Endothelial cell of umbilical vein (primary cell): ENCODE results near the gene RRH. TPM values are rescaled to one million over a fixed set of nuclear protein-coding genes. Genes with fewer than 3 reads are reported as not detected.

Source experiments
- BruUV-seq: library from RNA; stranded (reverse); fragments of 400-500 nt; replicated peaks from 2 replicates; lab custom pipeline; 2021; lab: Mats Ljungman, UMichigan
- CTCF ChIA-PET: fragments of 300-600, 350-600 bp; sonication (Branson Sonifier 250); formaldehyde crosslinking; loops from one replicate; lab custom pipeline; 2021; ENCODE audit warnings: antibody characterized with exemption, inconsistent platforms; lab: Charles Lee
- POLR2A ChIA-PET: fragments of 300-600, 350-600 bp; sonication (Branson Sonifier 250); formaldehyde crosslinking; loops from one replicate; lab custom pipeline; 2021; ENCODE audit warnings: antibody characterized with exemption, inconsistent platforms; lab: Charles Lee
- DNase-seq: peaks from one replicate; pipeline ENCODE4 v3.0.0-alpha.2; 2011; ENCODE audit warnings: low read depth, low spot score
- FAIRE-seq: peaks from 2 replicates; lab custom pipeline; 2011; peaks lifted over from hg19 to GRCh38; lab: Jason Lieb, UNC
- H2AFZ ChIP-seq: 2 replicates; pipeline ENCODE4 v1.6.0; 2012; ENCODE audit warnings: low read depth, low read length, control low read depth, inconsistent platforms
- H3K27ac ChIP-seq: 2 replicates; pipeline ENCODE4 v1.5.1; 2011; ENCODE audit warnings: low read depth, mild to moderate bottlenecking, control low read depth, low read length, moderate library complexity; ENCODE audit not compliant: insufficient read depth
- H3K27me3 ChIP-seq, 2 experiments: 2 replicates each; pipeline versions ENCODE4 v1.6.0 to v1.6.1; 2011; ENCODE audit warnings: low read length in 2 of 2, mixed read lengths in 1 of 2; ENCODE audit not compliant: control insufficient read depth in 2 of 2, insufficient read depth in 2 of 2
- H3K36me3 ChIP-seq, 2 experiments: 2 replicates in 1 of 2; 3 replicates in 1 of 2; pipeline ENCODE4 v1.5.1; 2011; ENCODE audit warnings: low read length in 2 of 2, mild to moderate bottlenecking in 1 of 2, moderate library complexity in 1 of 2; ENCODE audit not compliant: control insufficient read depth in 2 of 2, insufficient read depth in 2 of 2; ENCODE audit errors: extremely low read depth in 1 of 2
- H3K4me1 ChIP-seq: 3 replicates; pipeline ENCODE4 v1.5.1; 2011; ENCODE audit warnings: mild to moderate bottlenecking, low read length; ENCODE audit not compliant: control insufficient read depth, insufficient read depth; ENCODE audit errors: extremely low read depth
- H3K4me2 ChIP-seq: 2 replicates; pipeline ENCODE4 v1.6.1; 2011; ENCODE audit warnings: low read length, control low read depth, mixed read lengths; ENCODE audit not compliant: insufficient read depth
- H3K4me3 ChIP-seq, 3 experiments: fragments of 200-600 bp in 1 of 3; sonication (generic), shearing (Covaris generic) in 1 of 3; replicated peaks in 1 of 3; 2 replicates each; pipeline ENCODE4 v1.5.1; 2011 to 2016; ENCODE audit warnings: control low read depth in 3 of 3, low read length in 3 of 3, mild to moderate bottlenecking in 2 of 3, inconsistent platforms in 1 of 3, low read depth in 1 of 3, moderate library complexity in 1 of 3; ENCODE audit not compliant: insufficient read depth in 1 of 3
- H3K79me2 ChIP-seq: 2 replicates; pipeline ENCODE4 v1.6.0; 2012; ENCODE audit warnings: low read length, inconsistent platforms; ENCODE audit not compliant: control insufficient read depth, insufficient read depth
- H3K9ac ChIP-seq: replicated peaks from 2 replicates; pipeline ENCODE3; 2011; ENCODE audit warnings: low read length, control low read depth; ENCODE audit not compliant: insufficient read depth; ENCODE audit errors: extremely low read depth
- H3K9me1 ChIP-seq: replicated peaks from 3 replicates; pipeline ENCODE4 v1.6.0; 2011; ENCODE audit warnings: mild to moderate bottlenecking, low read length; ENCODE audit not compliant: control insufficient read depth, insufficient read depth; ENCODE audit errors: extremely low read depth
- H3K9me3 ChIP-seq: replicated peaks from 2 replicates; pipeline ENCODE4 v1.5.1; 2012; ENCODE audit warnings: low read length, inconsistent platforms; ENCODE audit not compliant: control insufficient read depth, insufficient read depth
- H4K20me1 ChIP-seq: replicated peaks from 2 replicates; pipeline ENCODE3; 2011; ENCODE audit warnings: mild to moderate bottlenecking, low read length; ENCODE audit not compliant: control insufficient read depth, insufficient read depth; ENCODE audit errors: extremely low read depth
- EZH2 ChIP-seq: IDR thresholded peaks from 2 replicates; pipeline ENCODE4 v1.6.1; 2012; ENCODE audit warnings: borderline replicate concordance, low read depth, mild to moderate bottlenecking, moderate library complexity, low read length, inconsistent platforms; ENCODE audit not compliant: severe bottlenecking
- FOS ChIP-seq: IDR thresholded peaks from 2 replicates; pipeline ENCODE4 v1.6.1; 2011; ENCODE audit warnings: mild to moderate bottlenecking, low read length, moderate library complexity, borderline replicate concordance; ENCODE audit not compliant: insufficient read depth
- GATA2 ChIP-seq: IDR thresholded peaks from 2 replicates; pipeline ENCODE4 v1.7.0; 2011; ENCODE audit warnings: low read depth, mild to moderate bottlenecking, moderate library complexity, mixed read lengths, low read length; ENCODE audit not compliant: insufficient read length, insufficient read depth
- JUN ChIP-seq: IDR thresholded peaks from 2 replicates; pipeline ENCODE4 v1.6.1; 2011; ENCODE audit warnings: borderline replicate concordance, low read depth; ENCODE audit not compliant: insufficient read length, insufficient read depth
- MYC ChIP-seq: IDR thresholded peaks from one replicate; pipeline ENCODE4 v1.6.1; 2011; ENCODE audit warnings: mild to moderate bottlenecking, low read depth, low read length
- POLR2A ChIP-seq: IDR thresholded peaks from 2 replicates; pipeline ENCODE4 v1.6.1; 2012; ENCODE audit warnings: low read depth, mild to moderate bottlenecking, control low read depth, low read length
- POLR2AphosphoS5 ChIP-seq: IDR thresholded peaks from 2 replicates; pipeline ENCODE4 v1.6.1; 2012; ENCODE audit warnings: low read depth, mild to moderate bottlenecking, control low read depth, low read length, moderate library complexity; ENCODE audit not compliant: insufficient read depth
- dilution Hi-C: fragments of 300-500 bp; cut with MboI; formaldehyde crosslinking; loops from one replicate; pipeline ENCODE4 v1.15.0; 2019; ENCODE audit warnings: low sequenced_read_pairs; ENCODE audit not compliant: extremely low pct_ligation_motif_present
- intact Hi-C: fragments of 100-400 bp; cut with micrococcal nuclease; formaldehyde crosslinking; loops from one replicate; pipeline ENCODE4 v1.10.0; 2022
- polyA plus RNA-seq, 4 experiments: library from polyadenylated mRNA; depleted of rRNA in 3 of 4; stranded (reverse) in 3 of 4; unstranded in 1 of 4; fragments of >200 nt; gene quantifications; 2 replicates each; pipeline versions ENCODE4 v1.2.1 to v1.2.3, GENCODE V29; 2011 to 2012; ENCODE audit warnings: missing spikeins in 1 of 4
- total RNA-seq: library from RNA; stranded (reverse); gene quantifications from 2 replicates; pipeline ENCODE4 v1.2.3, GENCODE V29; 2021
- TF ChIP-seq, protein P1 (sequence below): IDR thresholded peaks from 2 replicates; pipeline ENCODE4 v1.6.1; 2011; ENCODE audit not compliant: insufficient read depth, insufficient read length
- TF ChIP-seq, protein P2 (sequence below), 2 donors: IDR thresholded peaks; 1 replicate in 1 of 2; 2 replicates in 1 of 2; pipeline ENCODE4 v1.5.1; 2011; ENCODE audit warnings: low read length in 2 of 2, mild to moderate bottlenecking in 2 of 2, moderate library complexity in 2 of 2, control low read depth in 1 of 2, inconsistent platforms in 1 of 2, low read depth in 1 of 2; ENCODE audit not compliant: insufficient read depth in 1 of 2; ENCODE audit errors: extremely low read depth in 1 of 2

RRH gene
- total and polyA plus RNA-seq, 2 donors (not counting 3 experiments of a cell fraction or from before 2014, with no cell fraction given): 0.11 to 0.31 TPM

DNA sequence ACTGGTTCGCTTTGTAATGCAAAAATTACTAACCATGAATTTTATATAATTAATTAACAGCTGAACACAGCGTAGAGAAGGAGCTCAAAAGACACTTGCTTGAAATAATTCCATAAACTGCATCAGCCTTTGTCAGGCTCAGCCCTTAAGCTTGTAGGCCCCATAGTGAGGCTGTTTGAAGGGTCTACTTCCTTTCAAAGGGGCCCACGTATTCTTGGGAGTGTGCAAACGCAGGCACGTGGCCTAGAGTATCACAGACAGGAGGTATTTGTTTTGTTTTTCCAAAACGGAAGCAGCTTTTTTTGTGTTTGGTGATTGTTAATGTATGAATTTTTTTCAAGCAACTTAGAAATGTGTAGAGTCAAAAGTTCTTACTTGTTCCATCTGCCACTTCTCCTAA, 59.3 kb downstream of the RRH start:
- Histone ChIP-seq H3K27me3 (no peaks in the 10 kb centered on the region), H4K20me1 (no peaks in the 10 kb centered on the region), H3K27ac (no peak overlapping the region), H3K79me2 (no peaks in the 10 kb centered on the region), H3K9ac (no peak overlapping the region), H3K36me3 (no peaks in the 10 kb centered on the region), H2AFZ (peak overlapping the region; percentile 57), H3K9me3 (no peaks in the 10 kb centered on the region), H3K4me2 (no peak overlapping the region), H3K9me1 (no peaks in the 10 kb centered on the region), H3K4me1 (no peaks in the 10 kb centered on the region), H3K4me3 (no peak overlapping the region)
- CTCF ChIA-PET: no interaction called here
- TF ChIP-seq POLR2AphosphoS5 (no peak), JUN (no peak), GATA2 (no peak), FOS (no peak), EZH2 (no peak), POLR2A (no peak), MYC (no peak)
- TF ChIP-seq, protein P1, sequence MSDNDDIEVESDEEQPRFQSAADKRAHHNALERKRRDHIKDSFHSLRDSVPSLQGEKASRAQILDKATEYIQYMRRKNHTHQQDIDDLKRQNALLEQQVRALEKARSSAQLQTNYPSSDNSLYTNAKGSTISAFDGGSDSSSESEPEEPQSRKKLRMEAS: no peak
- TF ChIP-seq, protein P2, sequence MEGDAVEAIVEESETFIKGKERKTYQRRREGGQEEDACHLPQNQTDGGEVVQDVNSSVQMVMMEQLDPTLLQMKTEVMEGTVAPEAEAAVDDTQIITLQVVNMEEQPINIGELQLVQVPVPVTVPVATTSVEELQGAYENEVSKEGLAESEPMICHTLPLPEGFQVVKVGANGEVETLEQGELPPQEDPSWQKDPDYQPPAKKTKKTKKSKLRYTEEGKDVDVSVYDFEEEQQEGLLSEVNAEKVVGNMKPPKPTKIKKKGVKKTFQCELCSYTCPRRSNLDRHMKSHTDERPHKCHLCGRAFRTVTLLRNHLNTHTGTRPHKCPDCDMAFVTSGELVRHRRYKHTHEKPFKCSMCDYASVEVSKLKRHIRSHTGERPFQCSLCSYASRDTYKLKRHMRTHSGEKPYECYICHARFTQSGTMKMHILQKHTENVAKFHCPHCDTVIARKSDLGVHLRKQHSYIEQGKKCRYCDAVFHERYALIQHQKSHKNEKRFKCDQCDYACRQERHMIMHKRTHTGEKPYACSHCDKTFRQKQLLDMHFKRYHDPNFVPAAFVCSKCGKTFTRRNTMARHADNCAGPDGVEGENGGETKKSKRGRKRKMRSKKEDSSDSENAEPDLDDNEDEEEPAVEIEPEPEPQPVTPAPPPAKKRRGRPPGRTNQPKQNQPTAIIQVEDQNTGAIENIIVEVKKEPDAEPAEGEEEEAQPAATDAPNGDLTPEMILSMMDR (IDR thresholded peaks at IDR 0.05; ENCODE audit: extremely low read depth in 1 of 2, insufficient read depth in 1 of 2, low read depth in 1 of 2, low read length in 2 of 2): no peak
- FAIRE-seq (no peak), DNase-seq (peak; percentile 6)
- POLR2A ChIA-PET: no interaction called here
- dilution Hi-C loops (no loop called here), intact Hi-C loops (no loop called here)
- BruUV-seq: no TSS peak
